HEK293 (cell line): Measurements from ENCODE around the gene MAZ.
"Not testable (repeated sequence)": the region's sequence is repeated elsewhere in the genome, so short reads cannot be mapped to it uniquely, and the experiment has no call there.

ENCODE experiments used
- CTCF ChIA-PET: fragments of 350-600 bp; formaldehyde crosslinking; extraction: SDS; loops from one replicate; lab custom pipeline; 2021; ENCODE audit warnings: antibody characterized with exemption; lab: Yijun Ruan, JAX
- POLR2A ChIA-PET: fragments of 300-600 bp; formaldehyde crosslinking; extraction: SDS; loops from one replicate; lab custom pipeline; 2020; ENCODE audit warnings: antibody characterized with exemption, inconsistent platforms; lab: Yijun Ruan, JAX
- H3K27ac ChIP-seq: fragments of 200-500 bp; sonication (Bioruptor generic); 2 replicates; pipeline ENCODE4 v1.5.1; 2014; ENCODE audit warnings: low read depth, low read length, control low read depth, inconsistent platforms; ENCODE audit errors: extremely low read depth
- H3K36me3 ChIP-seq, 2 experiments: fragments of 200-500 bp in 1 of 2; sonication (Bioruptor generic) in 1 of 2; 1 replicate in 1 of 2; 2 replicates in 1 of 2; pipeline ENCODE4 v1.5.1; 2014 to 2017; ENCODE audit warnings: inconsistent platforms in 2 of 2, low read length in 2 of 2; ENCODE audit not compliant: control insufficient read depth in 2 of 2, insufficient read depth in 1 of 2
- H3K4me1 ChIP-seq: fragments of 200-500 bp; sonication (Bioruptor generic); 2 replicates; pipeline ENCODE4 v1.5.1; 2014; ENCODE audit warnings: mild to moderate bottlenecking, low read length, inconsistent platforms; ENCODE audit not compliant: control insufficient read depth, insufficient read depth
- H3K4me3 ChIP-seq: 2 replicates; pipeline ENCODE4 v1.5.1; 2011; ENCODE audit warnings: low read depth, mild to moderate bottlenecking, control low read depth, low read length, moderate library complexity
- H3K9me3 ChIP-seq: fragments of 200-500 bp; sonication (Bioruptor generic); 2 replicates; pipeline ENCODE4 v1.5.1; 2014; ENCODE audit warnings: low read depth, low read length, inconsistent platforms; ENCODE audit not compliant: control insufficient read depth, insufficient read depth
- EGR2 ChIP-seq: fragments of 450-650 bp; formaldehyde crosslinking; IDR thresholded peaks from 2 replicates; pipeline ENCODE4 v1.5.1; 2016; ENCODE audit warnings: low read depth, missing biosample characterization, missing genetic modification characterization
- GLIS1 ChIP-seq: fragments of 450-650 bp; formaldehyde crosslinking; IDR thresholded peaks from 2 replicates; pipeline ENCODE4 v1.5.1; 2016; ENCODE audit warnings: missing biosample characterization, missing genetic modification characterization
- OSR2 ChIP-seq: fragments of 450-650 bp; formaldehyde crosslinking; IDR thresholded peaks from 2 replicates; pipeline ENCODE4 v1.5.1; 2016; ENCODE audit warnings: missing biosample characterization, missing genetic modification characterization
- TCF7L2 ChIP-seq: IDR thresholded peaks from 2 replicates; pipeline ENCODE4 v1.6.1; 2011; ENCODE audit warnings: low read depth, mild to moderate bottlenecking, inconsistent platforms, low read length, moderate library complexity, borderline replicate concordance
- ZBTB7A ChIP-seq: fragments of 450-650 bp; formaldehyde crosslinking; IDR thresholded peaks from 2 replicates; pipeline ENCODE4 v1.5.1; 2016; ENCODE audit warnings: low read depth, missing biosample characterization, missing genetic modification characterization
- ZFHX2 ChIP-seq: fragments of 450-650 bp; formaldehyde crosslinking; conservative IDR thresholded peaks from 2 replicates; pipeline ENCODE4 v1.5.1; 2016; ENCODE audit warnings: missing biosample characterization, missing genetic modification characterization
- ZIC2 ChIP-seq: fragments of 450-650 bp; formaldehyde crosslinking; IDR thresholded peaks from 2 replicates; pipeline ENCODE4 v1.5.1; 2016; ENCODE audit warnings: missing biosample characterization, missing genetic modification characterization
- ZNF114 ChIP-seq: fragments of 450-650 bp; formaldehyde crosslinking; IDR thresholded peaks from 2 replicates; pipeline ENCODE4 v1.5.0; 2017; ENCODE audit warnings: missing biosample characterization, missing genetic modification characterization
- ZNF16 ChIP-seq: fragments of 450-650 bp; formaldehyde crosslinking; IDR thresholded peaks from 2 replicates; pipeline ENCODE4 v1.5.1; 2016; ENCODE audit warnings: low read depth, missing biosample characterization, missing genetic modification characterization
- ZNF19 ChIP-seq: fragments of 450-650 bp; formaldehyde crosslinking; IDR thresholded peaks from 2 replicates; pipeline ENCODE4; 2016; ENCODE audit warnings: missing biosample characterization, missing genetic modification characterization, low read depth
- ZNF248 ChIP-seq: fragments of 450-650 bp; formaldehyde crosslinking; IDR thresholded peaks from 2 replicates; pipeline ENCODE4 v1.5.1; 2017; ENCODE audit warnings: missing biosample characterization, missing genetic modification characterization
- ZNF302 ChIP-seq: fragments of 450-650 bp; formaldehyde crosslinking; IDR thresholded peaks from 2 replicates; pipeline ENCODE4 v1.5.1; 2016; ENCODE audit warnings: missing biosample characterization, missing genetic modification characterization, low read depth
- ZNF404 ChIP-seq: fragments of 450-650 bp; formaldehyde crosslinking; IDR thresholded peaks from 2 replicates; pipeline ENCODE4 v1.5.1; 2017; ENCODE audit warnings: missing biosample characterization, missing genetic modification characterization
- ZNF48 ChIP-seq: fragments of 450-650 bp; formaldehyde crosslinking; IDR thresholded peaks from 2 replicates; pipeline ENCODE4 v1.5.1; 2016; ENCODE audit warnings: missing biosample characterization, missing genetic modification characterization
- ZXDB ChIP-seq: fragments of 450-650 bp; formaldehyde crosslinking; IDR thresholded peaks from 2 replicates; pipeline ENCODE4 v1.5.1; 2016; ENCODE audit warnings: missing biosample characterization, missing genetic modification characterization
- TF ChIP-seq, protein P1 (sequence below): fragments of 450-650 bp; formaldehyde crosslinking; IDR thresholded peaks from 2 replicates; pipeline ENCODE4 v1.5.1; 2017; ENCODE audit warnings: missing biosample characterization, missing genetic modification characterization
- TF ChIP-seq, protein P2 (sequence below): fragments of 450-650 bp; formaldehyde crosslinking; IDR thresholded peaks from 2 replicates; pipeline ENCODE4 v1.5.1; 2016; ENCODE audit warnings: missing biosample characterization, missing genetic modification characterization
- TF ChIP-seq, protein P3 (sequence below): fragments of 450-650 bp; formaldehyde crosslinking; IDR thresholded peaks from 2 replicates; pipeline ENCODE4 v1.5.1; 2016; ENCODE audit warnings: missing biosample characterization, missing genetic modification characterization
- TF ChIP-seq, protein P4 (sequence below): fragments of 450-650 bp; formaldehyde crosslinking; IDR thresholded peaks from 2 replicates; pipeline ENCODE4; 2016; ENCODE audit warnings: missing biosample characterization, missing genetic modification characterization
- TF ChIP-seq, protein P5 (sequence below): fragments of 450-650 bp; formaldehyde crosslinking; IDR thresholded peaks from 2 replicates; pipeline ENCODE4 v1.5.1; 2017; ENCODE audit warnings: missing biosample characterization, mild to moderate bottlenecking, missing genetic modification characterization, moderate library complexity

MAZ gene

DNA sequence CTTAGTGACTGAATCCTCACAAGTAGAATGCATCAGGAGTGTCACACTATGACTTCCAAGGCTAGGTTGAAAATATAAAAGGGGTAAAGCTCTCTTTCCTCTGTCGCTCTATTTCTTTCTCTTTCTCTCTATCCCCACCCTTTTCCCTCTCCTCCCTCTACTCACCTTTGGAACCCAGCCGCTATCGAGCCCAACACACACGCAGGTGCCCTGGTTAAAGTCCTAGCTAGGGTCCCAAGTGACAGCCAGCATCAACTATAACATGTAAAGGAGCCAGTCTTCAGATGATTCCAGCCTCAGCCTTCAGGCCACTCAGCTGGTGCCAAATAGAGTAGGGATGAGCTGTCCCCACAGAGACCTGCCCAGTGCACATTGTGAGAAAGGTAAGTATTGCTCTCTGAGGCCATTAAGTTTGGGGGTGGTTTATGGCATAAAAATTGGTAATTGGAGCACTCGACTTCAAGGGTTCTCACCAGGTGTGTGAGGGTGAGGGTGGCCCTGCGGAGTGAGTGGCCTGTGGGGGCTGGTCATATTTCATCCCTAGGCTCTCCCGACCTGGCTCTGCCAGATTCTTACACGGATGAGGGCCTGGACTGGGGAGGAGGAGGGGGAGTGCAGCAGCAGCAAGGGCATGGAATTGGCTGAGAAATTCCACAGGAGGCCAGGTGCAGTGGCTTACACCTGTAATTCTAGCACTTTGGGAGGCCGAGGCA, 45.6 kb upstream of the MAZ start:
- TF ChIP-seq ZNF302 (tag by site-specific recombination) (no peak), GLIS1 (no peak), ZNF48 (tag by site-specific recombination) (no peak), ZNF19 (tag by site-specific recombination) (no peak), ZNF404 (tag by site-specific recombination) (no peak), ZNF16 (tag by site-specific recombination) (no peak), ZFHX2 (tag by site-specific recombination) (no peak)
- TF ChIP-seq, protein P1, sequence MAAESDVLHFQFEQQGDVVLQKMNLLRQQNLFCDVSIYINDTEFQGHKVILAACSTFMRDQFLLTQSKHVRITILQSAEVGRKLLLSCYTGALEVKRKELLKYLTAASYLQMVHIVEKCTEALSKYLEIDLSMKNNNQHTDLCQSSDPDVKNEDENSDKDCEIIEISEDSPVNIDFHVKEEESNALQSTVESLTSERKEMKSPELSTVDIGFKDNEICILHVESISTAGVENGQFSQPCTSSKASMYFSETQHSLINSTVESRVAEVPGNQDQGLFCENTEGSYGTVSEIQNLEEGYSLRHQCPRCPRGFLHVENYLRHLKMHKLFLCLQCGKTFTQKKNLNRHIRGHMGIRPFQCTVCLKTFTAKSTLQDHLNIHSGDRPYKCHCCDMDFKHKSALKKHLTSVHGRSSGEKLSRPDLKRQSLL (tag by site-specific recombination), result no peak
- TF ChIP-seq, protein P2, sequence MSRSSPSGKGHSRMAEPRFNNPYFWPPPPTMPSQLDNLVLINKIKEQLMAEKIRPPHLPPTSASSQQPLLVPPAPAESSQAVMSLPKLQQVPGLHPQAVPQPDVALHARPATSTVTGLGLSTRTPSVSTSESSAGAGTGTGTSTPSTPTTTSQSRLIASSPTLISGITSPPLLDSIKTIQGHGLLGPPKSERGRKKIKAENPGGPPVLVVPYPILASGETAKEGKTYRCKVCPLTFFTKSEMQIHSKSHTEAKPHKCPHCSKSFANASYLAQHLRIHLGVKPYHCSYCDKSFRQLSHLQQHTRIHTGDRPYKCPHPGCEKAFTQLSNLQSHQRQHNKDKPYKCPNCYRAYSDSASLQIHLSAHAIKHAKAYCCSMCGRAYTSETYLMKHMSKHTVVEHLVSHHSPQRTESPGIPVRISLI (tag by site-specific recombination), result no peak
- no peaks in the 10 kb centered on the region for H3K9me3 ChIP-seq
- POLR2A ChIA-PET, result interaction anchor here (0.7 kb wide), 1 partner anchor 177 kb away, joined by 3 read pairs; no protein-coding TSS in a partner anchor
- no peak overlapping the region for H3K27ac ChIP-seq
- CTCF ChIA-PET, result interaction anchor here (0.5 kb wide), 1 partner anchor 79 kb away, joined by 3 read pairs; no protein-coding TSS in a partner anchor
- no peaks in the 10 kb centered on the region for H3K4me1 ChIP-seq
- H3K36me3 ChIP-seq, result no peaks in the 10 kb centered on the region
- no peak overlapping the region for H3K4me3 ChIP-seq

DNA sequence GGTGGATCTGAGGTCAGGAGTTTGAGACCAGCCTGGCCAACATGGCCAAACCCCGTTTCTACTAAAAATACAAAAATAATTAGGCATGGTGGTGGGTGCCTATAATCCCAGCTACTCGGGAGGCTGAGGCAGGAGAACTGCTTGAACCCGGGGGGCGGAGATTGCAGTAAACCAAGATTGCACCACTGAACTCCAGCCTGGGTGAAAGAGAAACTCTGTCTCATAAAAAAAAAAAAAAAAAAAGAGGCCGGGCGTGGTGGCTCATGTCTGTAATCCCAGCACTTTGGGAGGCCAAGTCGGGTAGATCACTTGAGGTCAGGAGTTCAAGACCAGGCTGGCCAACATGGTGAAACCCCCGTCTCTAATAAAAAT, 45.1 kb upstream of the MAZ start:
- not testable (repeated sequence) for H3K27ac ChIP-seq, H3K4me3 ChIP-seq, H3K9me3 ChIP-seq, H3K36me3 ChIP-seq, H3K4me1 ChIP-seq
- ChIA-PET CTCF (interaction anchor here (0.5 kb wide), 1 partner anchor 80 kb away, joined by 3 read pairs; no protein-coding TSS in a partner anchor), POLR2A (interaction anchor here (0.7 kb wide), 1 partner anchor 177 kb away, joined by 3 read pairs; no protein-coding TSS in a partner anchor)

DNA sequence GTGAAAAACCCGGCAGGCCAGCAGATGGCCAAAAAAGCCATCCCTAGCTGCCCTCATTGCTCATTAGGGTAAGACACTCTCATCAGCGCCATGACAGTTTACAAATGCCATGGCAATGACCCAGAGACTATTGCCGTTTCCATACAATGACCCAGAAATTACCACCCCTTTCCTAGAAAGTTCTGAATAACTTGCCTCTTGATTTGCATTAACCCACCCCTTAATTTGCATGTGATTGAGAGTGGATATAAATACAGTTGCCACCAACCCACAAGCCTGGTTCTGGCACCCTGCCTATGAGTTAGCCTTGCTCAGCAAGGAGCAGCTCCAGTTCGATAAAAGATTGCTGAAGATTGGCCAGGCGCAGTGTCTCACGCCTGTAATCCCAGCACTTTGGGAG, 44.4 kb upstream of the MAZ start:
- Histone ChIP-seq H3K4me3 (no peak overlapping the region), H3K9me3 (no peaks in the 10 kb centered on the region), H3K36me3 (no peaks in the 10 kb centered on the region), H3K4me1 (no peaks in the 10 kb centered on the region), H3K27ac (no peak overlapping the region)
- POLR2A ChIA-PET, result no interaction called here
- TF ChIP-seq, protein P3, sequence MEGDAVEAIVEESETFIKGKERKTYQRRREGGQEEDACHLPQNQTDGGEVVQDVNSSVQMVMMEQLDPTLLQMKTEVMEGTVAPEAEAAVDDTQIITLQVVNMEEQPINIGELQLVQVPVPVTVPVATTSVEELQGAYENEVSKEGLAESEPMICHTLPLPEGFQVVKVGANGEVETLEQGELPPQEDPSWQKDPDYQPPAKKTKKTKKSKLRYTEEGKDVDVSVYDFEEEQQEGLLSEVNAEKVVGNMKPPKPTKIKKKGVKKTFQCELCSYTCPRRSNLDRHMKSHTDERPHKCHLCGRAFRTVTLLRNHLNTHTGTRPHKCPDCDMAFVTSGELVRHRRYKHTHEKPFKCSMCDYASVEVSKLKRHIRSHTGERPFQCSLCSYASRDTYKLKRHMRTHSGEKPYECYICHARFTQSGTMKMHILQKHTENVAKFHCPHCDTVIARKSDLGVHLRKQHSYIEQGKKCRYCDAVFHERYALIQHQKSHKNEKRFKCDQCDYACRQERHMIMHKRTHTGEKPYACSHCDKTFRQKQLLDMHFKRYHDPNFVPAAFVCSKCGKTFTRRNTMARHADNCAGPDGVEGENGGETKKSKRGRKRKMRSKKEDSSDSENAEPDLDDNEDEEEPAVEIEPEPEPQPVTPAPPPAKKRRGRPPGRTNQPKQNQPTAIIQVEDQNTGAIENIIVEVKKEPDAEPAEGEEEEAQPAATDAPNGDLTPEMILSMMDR, result no peak
- TF ChIP-seq OSR2 (no peak), ZBTB7A (tag by site-specific recombination) (no peak), ZNF248 (no peak), ZXDB (tag by site-specific recombination) (no peak), ZFHX2 (tag by site-specific recombination) (no peak), TCF7L2 (no peak), ZNF114 (no peak), ZIC2 (tag by site-specific recombination) (no peak), EGR2 (tag by site-specific recombination) (no peak)
- TF ChIP-seq, protein P4, sequence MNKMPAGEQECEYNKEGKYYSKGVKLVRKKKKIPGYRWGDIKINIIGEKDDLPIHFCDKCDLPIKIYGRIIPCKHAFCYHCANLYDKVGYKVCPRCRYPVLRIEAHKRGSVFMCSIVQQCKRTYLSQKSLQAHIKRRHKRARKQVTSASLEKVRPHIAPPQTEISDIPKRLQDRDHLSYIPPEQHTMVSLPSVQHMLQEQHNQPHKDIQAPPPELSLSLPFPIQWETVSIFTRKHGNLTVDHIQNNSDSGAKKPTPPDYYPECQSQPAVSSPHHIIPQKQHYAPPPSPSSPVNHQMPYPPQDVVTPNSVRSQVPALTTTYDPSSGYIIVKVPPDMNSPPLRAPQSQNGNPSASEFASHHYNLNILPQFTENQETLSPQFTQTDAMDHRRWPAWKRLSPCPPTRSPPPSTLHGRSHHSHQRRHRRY, result no peak
- TF ChIP-seq, protein P5, sequence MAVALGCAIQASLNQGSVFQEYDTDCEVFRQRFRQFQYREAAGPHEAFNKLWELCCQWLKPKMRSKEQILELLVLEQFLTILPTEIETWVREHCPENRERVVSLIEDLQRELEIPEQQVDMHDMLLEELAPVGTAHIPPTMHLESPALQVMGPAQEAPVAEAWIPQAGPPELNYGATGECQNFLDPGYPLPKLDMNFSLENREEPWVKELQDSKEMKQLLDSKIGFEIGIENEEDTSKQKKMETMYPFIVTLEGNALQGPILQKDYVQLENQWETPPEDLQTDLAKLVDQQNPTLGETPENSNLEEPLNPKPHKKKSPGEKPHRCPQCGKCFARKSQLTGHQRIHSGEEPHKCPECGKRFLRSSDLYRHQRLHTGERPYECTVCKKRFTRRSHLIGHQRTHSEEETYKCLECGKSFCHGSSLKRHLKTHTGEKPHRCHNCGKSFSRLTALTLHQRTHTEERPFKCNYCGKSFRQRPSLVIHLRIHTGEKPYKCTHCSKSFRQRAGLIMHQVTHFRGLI, result no peak
- CTCF ChIA-PET, result no interaction called here
